Loucy (cell line): Measurements from ENCODE around the gene RSRC1.

ENCODE experiments used
- H2AFZ ChIP-seq: fragments of 200-600 bp; sonication (generic); 2 replicates; pipeline ENCODE4 v1.6.0; 2016; ENCODE audit warnings: antibody characterized with exemption, mild to moderate bottlenecking, low read length, moderate library complexity
- H3F3A ChIP-seq: fragments of 200-600 bp; 2 replicates; pipeline ENCODE4 v1.6.0; 2016; ENCODE audit warnings: antibody characterized with exemption, low read depth, mild to moderate bottlenecking
- H3K27me3 ChIP-seq: fragments of 200-600 bp; sonication (generic); 2 replicates; pipeline ENCODE4 v1.6.1; 2014; ENCODE audit warnings: low read length, mild to moderate bottlenecking; ENCODE audit not compliant: insufficient read depth, poor library complexity, severe bottlenecking
- H3K36me3 ChIP-seq: fragments of 200-600 bp; sonication (generic); 2 replicates; pipeline ENCODE4 v1.6.1; 2016; ENCODE audit warnings: low read length; ENCODE audit not compliant: insufficient read depth
- H3K4me1 ChIP-seq: fragments of 200-600 bp; sonication (generic); 2 replicates; pipeline ENCODE4 v1.5.1; 2014; ENCODE audit warnings: low read length, mild to moderate bottlenecking; ENCODE audit not compliant: insufficient read depth, poor library complexity, severe bottlenecking
- H3K4me2 ChIP-seq: fragments of 200-600 bp; sonication (generic); 2 replicates; pipeline ENCODE4 v1.6.0; 2014; ENCODE audit warnings: antibody characterized with exemption, low read length, low read depth, mild to moderate bottlenecking; ENCODE audit not compliant: poor library complexity, severe bottlenecking
- H3K4me3 ChIP-seq: fragments of 200-600 bp; sonication (generic); 2 replicates; pipeline ENCODE4 v1.5.1; 2014; ENCODE audit warnings: low read length, mild to moderate bottlenecking, mixed read lengths; ENCODE audit not compliant: poor library complexity, severe bottlenecking
- H3K79me2 ChIP-seq: fragments of 200-600 bp; sonication (generic); 2 replicates; pipeline ENCODE4 v1.6.1; 2014; ENCODE audit warnings: low read length; ENCODE audit not compliant: insufficient read depth
- H3K9ac ChIP-seq: fragments of 200-600 bp; sonication (generic); 2 replicates; pipeline ENCODE4 v1.6.0; 2014; ENCODE audit warnings: mild to moderate bottlenecking, low read depth, low read length, moderate library complexity; ENCODE audit not compliant: poor library complexity, severe bottlenecking
- H3K9me2 ChIP-seq: fragments of 200-600 bp; sonication (generic); replicated peaks from 2 replicates; pipeline ENCODE4 v1.6.1; 2016; ENCODE audit warnings: low read depth, low read length, mixed read lengths
- H3K9me3 ChIP-seq: fragments of 200-600 bp; sonication (generic); 2 replicates; pipeline ENCODE4 v1.6.1; 2014; ENCODE audit warnings: mild to moderate bottlenecking, antibody characterized with exemption, low read length, low read depth; ENCODE audit not compliant: insufficient read depth
- H4K20me1 ChIP-seq: fragments of 200-600 bp; sonication (generic); 2 replicates; pipeline ENCODE4 v1.6.0; 2014; ENCODE audit warnings: antibody characterized with exemption, low read length, mild to moderate bottlenecking; ENCODE audit not compliant: insufficient read depth, poor library complexity, severe bottlenecking
- CTCF ChIP-seq: fragments of 200-600 bp; sonication (generic); conservative IDR thresholded peaks from 2 replicates; pipeline ENCODE4 v1.5.1; 2014; ENCODE audit warnings: mild to moderate bottlenecking, antibody characterized with exemption, low read length
- EZH2phosphoT487 ChIP-seq: fragments of 200-600 bp; IDR thresholded peaks from 2 replicates; pipeline ENCODE4 v1.6.1; 2018; ENCODE audit warnings: antibody characterized with exemption, mild to moderate bottlenecking, moderate library complexity, borderline replicate concordance

Gene RSRC1

GRCh38 chr3:158434412-158435038, 324.6 kb downstream of the RSRC1 start:
- no peaks in the 10 kb centered on the region for H3K9me3 ChIP-seq
- no peaks in the 10 kb centered on the region for H3F3A ChIP-seq
- no peak overlapping the region for H2AFZ ChIP-seq
- H3K4me1 ChIP-seq = no peaks in the 10 kb centered on the region
- H3K27me3 ChIP-seq = no peaks in the 10 kb centered on the region
- H3K9me2 ChIP-seq = no peaks in the 10 kb centered on the region
- no peak overlapping the region for H3K9ac ChIP-seq
- TF ChIP-seq CTCF (peak; percentile 70), EZH2phosphoT487 (no peak)
- no peak overlapping the region for H3K4me2 ChIP-seq
- no peaks in the 10 kb centered on the region for H3K79me2 ChIP-seq
- H3K36me3 ChIP-seq = no peaks in the 10 kb centered on the region
- no peaks in the 10 kb centered on the region for H4K20me1 ChIP-seq
- H3K4me3 ChIP-seq = no peak overlapping the region

- H3K9me3 ChIP-seq = no peaks in the 10 kb centered on the region
- no peaks in the 10 kb centered on the region for H3K27me3 ChIP-seq
- H2AFZ ChIP-seq = no peak overlapping the region
- no peak overlapping the region for H3K4me2 ChIP-seq
- no peaks in the 10 kb centered on the region for H3K4me1 ChIP-seq
- H3K9me2 ChIP-seq = no peaks in the 10 kb centered on the region
- no peaks in the 10 kb centered on the region for H3K36me3 ChIP-seq
- TF ChIP-seq EZH2phosphoT487 (no peak), CTCF (no peak)
- no peaks in the 10 kb centered on the region for H4K20me1 ChIP-seq
- H3K9ac ChIP-seq = no peak overlapping the region
- no peaks in the 10 kb centered on the region for H3F3A ChIP-seq
- H3K79me2 ChIP-seq = no peaks in the 10 kb centered on the region
- no peak overlapping the region for H3K4me3 ChIP-seq
Measured at GRCh38 chr3:158443632-158444031, 333.7 kb downstream of the RSRC1 start.

- Histone ChIP-seq H3K36me3 (no peaks in the 10 kb centered on the region), H3K4me3 (no peak overlapping the region), H3K9ac (no peak overlapping the region), H4K20me1 (no peaks in the 10 kb centered on the region), H3K9me3 (no peaks in the 10 kb centered on the region), H3K27me3 (no peaks in the 10 kb centered on the region), H3K9me2 (no peaks in the 10 kb centered on the region), H2AFZ (no peak overlapping the region), H3K4me2 (no peak overlapping the region), H3F3A (no peaks in the 10 kb centered on the region), H3K79me2 (no peaks in the 10 kb centered on the region), H3K4me1 (no peaks in the 10 kb centered on the region)
- TF ChIP-seq CTCF (no peak), EZH2phosphoT487 (no peak)
Measured at GRCh38 chr3:158447408-158447807, 337.5 kb downstream of the RSRC1 start.
